HepG2 (cell line): ENCODE measurements around the gene AIP. TPM values are rescaled to one million over a fixed set of nuclear protein-coding genes. Genes with fewer than 3 reads are reported as not detected.

Source experiments
- CCAR2 ChIP-seq: fragments of 200-400 bp; formaldehyde crosslinking; optimal IDR thresholded peaks from 2 replicates; pipeline ENCODE3; 2018; ENCODE audit warnings: low read depth, mild to moderate bottlenecking, low read length, moderate library complexity
- DR1 ChIP-seq: sonication (generic); formaldehyde crosslinking; IDR thresholded peaks from 2 replicates; pipeline ENCODE4 v1.8.0; 2021; ENCODE audit warnings: mild to moderate bottlenecking, missing genetic modification reagents, inconsistent platforms
- ETV5 ChIP-seq: IDR thresholded peaks from 2 replicates; pipeline ENCODE4 v1.6.1; 2018; ENCODE audit warnings: missing biosample characterization, missing genetic modification reagents, inconsistent platforms, borderline replicate concordance
- HCFC1 ChIP-seq: fragments of 150-350 bp; IDR thresholded peaks from 2 replicates; pipeline ENCODE4 v1.6.1; 2014; ENCODE audit warnings: low read depth, low read length
- IKZF1 ChIP-seq: fragments of 450-650 bp; IDR thresholded peaks from 2 replicates; pipeline ENCODE4 v1.7.1; 2016
- MAFK ChIP-seq, 2 experiments: IDR thresholded peaks in 1 of 2; conservative IDR thresholded peaks in 1 of 2; 2 replicates each; pipeline ENCODE4 v1.6.1; 2011; ENCODE audit warnings: improper control_type of control experiment in 2 of 2, low read length in 2 of 2
- NCOA1 ChIP-seq: sonication (generic); formaldehyde crosslinking; IDR thresholded peaks from 2 replicates; pipeline ENCODE4 v1.9.0; 2021; ENCODE audit warnings: missing genetic modification reagents
- NFATC3 ChIP-seq: sonication (generic); formaldehyde crosslinking; IDR thresholded peaks from 2 replicates; pipeline ENCODE4 v1.5.1; 2020; ENCODE audit warnings: mild to moderate bottlenecking, missing genetic modification reagents
- PAX8 ChIP-seq: sonication (generic); formaldehyde crosslinking; IDR thresholded peaks from 2 replicates; pipeline ENCODE4 v1.8.0; 2022; ENCODE audit warnings: mild to moderate bottlenecking, missing genetic modification reagents, borderline replicate concordance
- PHF5A ChIP-seq: IDR thresholded peaks from one replicate; pipeline ENCODE4 v1.6.1; 2018; ENCODE audit warnings: low read depth, missing genetic modification reagents; ENCODE audit not compliant: unreplicated experiment
- PITX1 ChIP-seq: sonication (generic); formaldehyde crosslinking; IDR thresholded peaks from 2 replicates; pipeline ENCODE4 v1.5.1; 2020; ENCODE audit warnings: mild to moderate bottlenecking, missing genetic modification reagents
- POLR2AphosphoS2 ChIP-seq: IDR thresholded peaks from 2 replicates; pipeline ENCODE4 v1.6.1; 2011; ENCODE audit warnings: low read depth, low read length, improper control_type of control experiment
- RORA ChIP-seq: sonication (generic); formaldehyde crosslinking; IDR thresholded peaks from 2 replicates; pipeline ENCODE4 v1.5.0; 2020; ENCODE audit warnings: mild to moderate bottlenecking, missing genetic modification reagents, moderate library complexity
- SIN3B ChIP-seq: fragments of 150-350 bp; IDR thresholded peaks from 2 replicates; pipeline ENCODE4 v1.6.1; 2014; ENCODE audit warnings: low read length
- SMC3 ChIP-seq: IDR thresholded peaks from 2 replicates; pipeline ENCODE4 v1.6.1; 2011; ENCODE audit warnings: low read length, improper control_type of control experiment
- SOX13 ChIP-seq, 3 experiments: fragments of 450-650 bp in 1 of 3; sonication (generic) in 1 of 3; formaldehyde crosslinking in 1 of 3; IDR thresholded peaks in 2 of 3; conservative IDR thresholded peaks in 1 of 3; 2 replicates each; pipeline versions ENCODE4 v1.5.0 to v1.6.1; 2016 to 2020; ENCODE audit warnings: antibody characterized with exemption in 1 of 3, mild to moderate bottlenecking in 1 of 3, missing compliant biosample characterization in 1 of 3, missing genetic modification reagents in 1 of 3, moderate library complexity in 1 of 3
- SRF ChIP-seq: IDR thresholded peaks from 2 replicates; pipeline ENCODE4 v1.6.1; 2011; ENCODE audit warnings: mild to moderate bottlenecking, low read depth, low read length, moderate library complexity
- TAF15 ChIP-seq: fragments of 200-400 bp; formaldehyde crosslinking; IDR thresholded peaks from one replicate; pipeline ENCODE4 v1.6.1; 2018; ENCODE audit warnings: mild to moderate bottlenecking, low read depth, low read length; ENCODE audit not compliant: poor library complexity, severe bottlenecking
- ZNF12 ChIP-seq: sonication (generic); formaldehyde crosslinking; IDR thresholded peaks from 2 replicates; pipeline ENCODE4 v1.5.0; 2020; ENCODE audit warnings: missing genetic modification reagents
- ZNF124 ChIP-seq: sonication (generic); formaldehyde crosslinking; IDR thresholded peaks from 2 replicates; pipeline ENCODE4 v1.4.0; 2020; ENCODE audit warnings: missing genetic modification reagents
- ZNF136 ChIP-seq: sonication (generic); formaldehyde crosslinking; IDR thresholded peaks from 2 replicates; pipeline ENCODE4 v1.8.1; 2022; ENCODE audit warnings: low read depth, mild to moderate bottlenecking, moderate library complexity, missing genetic modification reagents
- ZNF225 ChIP-seq: sonication (generic); formaldehyde crosslinking; IDR thresholded peaks from 2 replicates; pipeline ENCODE4 v1.4.0; 2020; ENCODE audit warnings: mild to moderate bottlenecking, missing genetic modification reagents
- ZNF234 ChIP-seq: sonication (generic); formaldehyde crosslinking; conservative IDR thresholded peaks from 2 replicates; pipeline ENCODE4 v1.5.1; 2020; ENCODE audit warnings: mild to moderate bottlenecking, missing genetic modification reagents
- ZNF607 ChIP-seq: sonication (generic); formaldehyde crosslinking; IDR thresholded peaks from 2 replicates; pipeline ENCODE4 v1.5.1; 2020; ENCODE audit warnings: missing genetic modification reagents, mild to moderate bottlenecking, borderline replicate concordance
- ZNF883 ChIP-seq: sonication (generic); formaldehyde crosslinking; IDR thresholded peaks from 2 replicates; pipeline ENCODE4 v1.5.1; 2020; ENCODE audit warnings: mild to moderate bottlenecking, missing genetic modification reagents; ENCODE audit errors: not compliant biosample characterization
- polyA plus RNA-seq, 8 experiments: library from polyadenylated mRNA; depleted of rRNA in 3 of 8; stranded (reverse) in 7 of 8; unstranded in 1 of 8; fragments of >200 nt; fragmentation: Illumina TruSeq in 4 of 8; extraction: Trizol in 4 of 8; gene quantifications; 2 replicates each; pipeline versions ENCODE4 v1.2.1 to v1.2.3, GENCODE V29; 2011 to 2016; ENCODE audit warnings: low read depth in 4 of 8, missing spikeins in 1 of 8, mixed read lengths in 1 of 8; ENCODE audit not compliant: insufficient read depth in 1 of 8
- total RNA-seq, 5 experiments: library from RNA; depleted of rRNA; stranded (reverse); fragments of >200 nt; fragmentation: Illumina TruSeq; extraction: Trizol; gene quantifications; 2 replicates each; pipeline ENCODE4 v1.2.3, GENCODE V29; 2016; ENCODE audit warnings: low read depth in 1 of 5
- TF ChIP-seq, protein P1 (sequence below): sonication (generic); formaldehyde crosslinking; IDR thresholded peaks from 2 replicates; pipeline ENCODE4 v1.4.0; 2020; ENCODE audit warnings: missing genetic modification reagents
- TF ChIP-seq, protein P2 (sequence below): sonication (generic); formaldehyde crosslinking; IDR thresholded peaks from 2 replicates; pipeline ENCODE4 v1.5.0; 2020; ENCODE audit warnings: mild to moderate bottlenecking, low read depth, missing genetic modification reagents, borderline replicate concordance
- TF ChIP-seq, protein P3 (sequence below): sonication (generic); formaldehyde crosslinking; IDR thresholded peaks from 2 replicates; pipeline ENCODE4 v1.8.1; 2023; ENCODE audit warnings: missing genetic modification reagents, mild to moderate bottlenecking, borderline replicate concordance

AIP gene
- total and polyA plus RNA-seq, 2 of the 13 experiments (the other 11 are each of a cell fraction or from before 2014, with no cell fraction given) = 51.8 to 110 TPM

DNA sequence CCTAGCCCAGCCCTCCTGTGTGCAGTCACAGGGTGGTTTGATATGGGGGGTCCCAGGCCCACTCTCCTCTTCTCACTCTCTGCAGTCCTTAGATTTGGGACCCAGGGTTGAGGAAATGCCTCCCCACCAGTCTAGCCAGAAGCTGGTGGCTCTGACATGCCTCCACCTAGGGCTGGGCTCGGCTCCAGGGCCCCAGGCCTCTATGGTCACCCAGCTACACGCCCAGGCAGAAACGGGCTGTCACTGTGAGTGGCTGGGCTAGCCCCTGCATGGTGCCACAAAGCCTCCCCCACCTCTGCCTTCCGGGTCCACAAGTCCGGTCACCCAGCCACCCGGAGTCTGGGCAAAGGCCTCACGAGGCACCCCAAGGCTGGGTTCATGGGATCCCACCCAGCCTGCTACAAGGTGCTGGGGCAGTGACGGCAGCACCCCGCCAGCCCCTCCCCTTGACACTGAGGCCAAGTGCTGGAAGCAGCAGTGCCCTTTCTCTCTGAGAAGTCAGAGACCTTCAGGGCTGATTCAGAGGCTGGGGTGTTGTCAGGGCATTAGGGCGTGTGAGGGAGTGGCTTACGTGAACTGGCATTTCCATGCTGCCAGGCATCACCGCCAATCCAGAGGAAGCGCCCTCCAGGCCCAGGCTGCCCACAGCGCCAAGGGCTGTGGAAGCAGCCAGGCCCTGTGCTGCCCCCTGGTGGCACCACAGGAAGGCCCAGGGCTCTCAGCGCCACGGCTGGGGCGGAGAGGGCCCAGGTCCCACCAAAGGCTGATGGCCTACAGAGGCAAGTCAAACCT is 23.0 kb downstream of the AIP start (continued):
- TF ChIP-seq HCFC1 (no peak), ZNF124 (no peak), NFATC3 (CRISPR knock-in tag) (0 out of 2 replicates have a peak, but pooled peaks have one; percentile 80), PHF5A (CRISPR knock-in tag) (no peak), NCOA1 (CRISPR knock-in tag) (no peak), CCAR2 (no peak), TAF15 (no peak), MAFK (conservative IDR thresholded peaks at IDR 0.05 in 1 of 2, IDR thresholded peaks at IDR 0.05 in 1 of 2; ENCODE audit: low read length in 2 of 2) (no peak), SRF (no peak), IKZF1 (no peak), ZNF225 (CRISPR knock-in tag) (peak; percentile 60; the same call in 1 of the 2 replicates), ZNF12 (no peak; the same call in 1 of the 2 replicates), ZNF883 (peak; percentile 69), SOX13 (IDR thresholded peaks at IDR 0.05) (no peak), SOX13 (CRISPR knock-in tag; conservative IDR thresholded peaks at IDR 0.05 in 1 of 2, IDR thresholded peaks at IDR 0.05 in 1 of 2) (no peak), DR1 (no peak), PAX8 (CRISPR knock-in tag) (0 out of 2 replicates have a peak, but pooled peaks have one; percentile 41), RORA (no peak), ZNF607 (CRISPR knock-in tag) (0 out of 2 replicates have a peak, but pooled peaks have one; percentile 60), ETV5 (CRISPR knock-in tag) (no peak; the same call in 1 of the 2 replicates), PITX1 (CRISPR knock-in tag) (peak; percentile 57; the same call in 1 of the 2 replicates), ZNF136 (0 out of 2 replicates have a peak, but pooled peaks have one; percentile 68), ZNF234 (CRISPR knock-in tag) (no peak), SIN3B (no peak), SMC3 (peak; percentile 54; the same call in 1 of the 2 replicates), POLR2AphosphoS2 (no peak)
- TF ChIP-seq, protein P1, sequence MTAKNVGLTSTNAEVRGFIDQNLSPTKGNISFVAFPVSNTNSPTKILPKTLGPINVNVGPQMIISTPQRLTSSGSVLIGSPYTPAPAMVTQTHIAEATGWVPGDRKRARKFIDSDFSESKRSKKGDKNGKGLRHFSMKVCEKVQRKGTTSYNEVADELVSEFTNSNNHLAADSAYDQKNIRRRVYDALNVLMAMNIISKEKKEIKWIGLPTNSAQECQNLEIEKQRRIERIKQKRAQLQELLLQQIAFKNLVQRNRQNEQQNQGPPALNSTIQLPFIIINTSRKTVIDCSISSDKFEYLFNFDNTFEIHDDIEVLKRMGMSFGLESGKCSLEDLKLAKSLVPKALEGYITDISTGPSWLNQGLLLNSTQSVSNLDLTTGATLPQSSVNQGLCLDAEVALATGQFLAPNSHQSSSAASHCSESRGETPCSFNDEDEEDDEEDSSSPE (CRISPR knock-in tag) = no peak
- TF ChIP-seq, protein P2, sequence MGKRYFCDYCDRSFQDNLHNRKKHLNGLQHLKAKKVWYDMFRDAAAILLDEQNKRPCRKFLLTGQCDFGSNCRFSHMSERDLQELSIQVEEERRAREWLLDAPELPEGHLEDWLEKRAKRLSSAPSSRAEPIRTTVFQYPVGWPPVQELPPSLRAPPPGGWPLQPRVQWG (CRISPR knock-in tag) = no peak
- TF ChIP-seq, protein P3, sequence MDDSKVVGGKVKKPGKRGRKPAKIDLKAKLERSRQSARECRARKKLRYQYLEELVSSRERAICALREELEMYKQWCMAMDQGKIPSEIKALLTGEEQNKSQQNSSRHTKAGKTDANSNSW (CRISPR knock-in tag) = 0 out of 2 replicates have a peak, but pooled peaks have one; percentile 44
